IMR-90 (cell line): ENCODE results near the gene TRAF1.

Source experiments
- CEBPB ChIP-seq: IDR thresholded peaks from 2 replicates; pipeline ENCODE4 v1.6.1; 2012; ENCODE audit warnings: low read depth, low read length, improper control_type of control experiment
- CTCF ChIP-seq: conservative IDR thresholded peaks from 2 replicates; pipeline ENCODE4 v1.5.1; 2012; ENCODE audit warnings: mild to moderate bottlenecking, low read depth, low read length, improper control_type of control experiment
- MAFK ChIP-seq: IDR thresholded peaks from 2 replicates; pipeline ENCODE4 v1.6.1; 2012; ENCODE audit warnings: low read depth, low read length, improper control_type of control experiment
- MAZ ChIP-seq: IDR thresholded peaks from 2 replicates; pipeline ENCODE4 v1.6.1; 2012; ENCODE audit warnings: low read depth, mild to moderate bottlenecking, low read length, improper control_type of control experiment, moderate library complexity, borderline replicate concordance
- NFE2L2 ChIP-seq: fragments of 150-350 bp; IDR thresholded peaks from 2 replicates; pipeline ENCODE4 v1.6.1; 2016; ENCODE audit warnings: low read depth, mild to moderate bottlenecking, low read length
- POLR2A ChIP-seq: IDR thresholded peaks from 2 replicates; pipeline ENCODE4 v1.6.1; 2012; ENCODE audit warnings: mild to moderate bottlenecking, low read depth, low read length
- RAD21 ChIP-seq: IDR thresholded peaks from 2 replicates; pipeline ENCODE4 v1.6.1; 2012; ENCODE audit warnings: low read length, improper control_type of control experiment
- RCOR1 ChIP-seq: IDR thresholded peaks from 2 replicates; pipeline ENCODE4 v1.6.1; 2012; ENCODE audit warnings: mild to moderate bottlenecking, low read length, improper control_type of control experiment; ENCODE audit not compliant: insufficient replicate concordance
- RFX5 ChIP-seq: IDR thresholded peaks from 2 replicates; pipeline ENCODE4 v1.8.0; 2012; ENCODE audit warnings: low read depth, mild to moderate bottlenecking, low read length, moderate library complexity
- SMC3 ChIP-seq: fragments of 150-350 bp; IDR thresholded peaks from 2 replicates; pipeline ENCODE4 v1.6.1; 2016; ENCODE audit warnings: low read depth, mild to moderate bottlenecking, antibody characterized with exemption, low read length, moderate library complexity
- USF2 ChIP-seq: fragments of 150-350 bp; IDR thresholded peaks from 2 replicates; pipeline ENCODE4 v1.6.1; 2017; ENCODE audit warnings: mild to moderate bottlenecking, antibody characterized with exemption, low read length, low read depth

- no peak for TF ChIP-seq CTCF
- TF ChIP-seq SMC3: no peak
- TF ChIP-seq RAD21: no peak
- TF ChIP-seq USF2: no peak
- no peak for TF ChIP-seq CEBPB
- TF ChIP-seq POLR2A: no peak
- no peak for TF ChIP-seq NFE2L2
- TF ChIP-seq RFX5: no peak
- no peak for TF ChIP-seq MAFK
- TF ChIP-seq RCOR1: no peak
- peak; percentile 13; the same call in 1 of the 2 replicates for TF ChIP-seq MAZ
Measured at GRCh38 chr9:120913647-120914264, 12.8 kb downstream of the TRAF1 start.
